ENCODE results near the gene TNFAIP8L3.
"Not testable (repeated sequence)": the region's sequence is repeated elsewhere in the genome, so short reads cannot be mapped to it uniquely, and the experiment has no call there.

Gene TNFAIP8L3

DNA sequence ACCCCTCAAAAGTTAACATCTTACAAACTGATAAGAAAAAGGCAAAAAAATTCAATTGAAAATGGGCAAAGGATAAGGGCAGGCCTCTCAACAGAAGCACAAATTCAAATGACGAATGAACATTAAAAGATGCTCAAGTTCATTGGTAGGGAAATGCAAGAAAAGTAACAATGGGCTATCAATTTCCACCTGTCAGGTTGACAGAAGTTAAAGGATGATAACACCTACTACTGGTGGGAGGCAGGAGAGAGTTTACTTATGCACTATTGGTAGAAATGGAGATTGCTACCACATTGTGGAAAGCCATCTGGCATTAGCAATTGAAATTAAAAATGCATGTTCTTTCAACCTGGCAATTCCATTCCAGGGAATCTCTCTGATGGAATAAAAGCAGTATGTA is 35.6 kb upstream of the TNFAIP8L3 start:
- Histone ChIP-seq H3K27ac (no peak overlapping the region), H3K36me3 (no peaks in the 10 kb centered on the region), H3K27me3 (ENCODE audit: insufficient read depth, low read depth, severe bottlenecking) (no peaks in the 10 kb centered on the region), H3K9me3 (ENCODE audit: severe bottlenecking) (no peaks in the 10 kb centered on the region), H3K4me3 (ENCODE audit: low read depth, low read length) (no peak overlapping the region)
- no peak for TF ChIP-seq CTCF (IDR thresholded peaks at IDR 0.05; ENCODE audit: low read depth, low read length)
- DNase-seq: no peak

DNA sequence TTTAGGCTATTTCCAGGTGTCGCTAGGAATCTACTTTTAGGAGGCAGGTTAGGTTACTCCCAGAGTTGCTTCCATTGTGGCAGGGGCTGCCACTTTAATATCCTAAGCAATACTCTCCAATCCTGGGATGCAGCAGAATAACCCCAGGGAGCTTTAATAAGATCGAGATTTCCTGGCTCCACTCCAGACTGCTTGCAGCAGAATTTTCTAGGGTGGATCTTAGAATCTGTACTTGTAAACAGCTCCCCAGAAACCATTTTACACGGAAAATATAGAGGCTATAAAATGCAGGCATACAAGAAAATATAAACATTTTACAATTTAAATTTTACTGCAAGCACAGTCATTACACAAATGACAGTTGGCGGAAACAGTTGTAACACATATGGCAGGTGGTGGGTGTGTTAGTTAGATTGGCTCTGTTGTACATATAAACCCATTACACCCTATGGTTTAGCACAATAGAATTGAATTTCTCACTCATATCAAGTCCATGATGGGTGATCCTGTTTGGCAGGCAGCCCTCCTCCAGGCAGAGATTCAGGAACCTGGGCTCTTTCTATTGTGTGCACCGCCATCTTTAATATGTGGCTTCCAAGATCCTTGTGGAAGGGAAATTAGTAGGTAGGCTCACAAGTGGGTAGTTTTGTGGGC is 35.0 kb upstream of the TNFAIP8L3 start:
- TF ChIP-seq CTCF (IDR thresholded peaks at IDR 0.05; ENCODE audit: low read depth, low read length): no peak
- Histone ChIP-seq H3K36me3 (no peaks in the 10 kb centered on the region), H3K4me3 (ENCODE audit: low read depth, low read length) (no peak overlapping the region), H3K27ac (no peak overlapping the region), H3K27me3 (ENCODE audit: insufficient read depth, low read depth, severe bottlenecking) (no peaks in the 10 kb centered on the region), H3K9me3 (ENCODE audit: severe bottlenecking) (no peaks in the 10 kb centered on the region)
- no peak for DNase-seq

DNA sequence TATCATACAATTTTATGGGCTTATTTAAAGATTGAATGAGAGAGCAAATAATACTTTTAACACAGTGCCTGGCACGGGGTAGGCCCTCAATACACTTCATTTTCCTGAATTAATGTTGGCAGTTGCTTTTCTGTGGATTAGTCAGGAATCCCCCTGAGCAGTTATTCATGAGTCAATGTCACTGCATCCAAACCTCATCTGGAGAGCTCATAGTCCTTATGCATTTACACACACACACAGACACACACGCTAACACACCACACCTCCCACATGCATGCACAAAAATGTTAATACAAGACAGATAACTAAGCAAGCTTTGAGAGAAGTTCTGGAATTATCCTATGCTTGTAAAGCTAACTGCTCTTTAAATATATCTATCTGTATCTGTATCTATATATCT is 34.0 kb upstream of the TNFAIP8L3 start:
- H3K9me3 ChIP-seq (ENCODE audit: severe bottlenecking): no peaks in the 10 kb centered on the region
- DNase-seq: no peak
- no peak for TF ChIP-seq CTCF (IDR thresholded peaks at IDR 0.05; ENCODE audit: low read depth, low read length)
- H3K4me3 ChIP-seq (ENCODE audit: low read depth, low read length): no peak overlapping the region
- no peak overlapping the region for H3K27ac ChIP-seq
- H3K27me3 ChIP-seq (ENCODE audit: insufficient read depth, low read depth, severe bottlenecking): no peaks in the 10 kb centered on the region
- H3K36me3 ChIP-seq: no peaks in the 10 kb centered on the region

DNA sequence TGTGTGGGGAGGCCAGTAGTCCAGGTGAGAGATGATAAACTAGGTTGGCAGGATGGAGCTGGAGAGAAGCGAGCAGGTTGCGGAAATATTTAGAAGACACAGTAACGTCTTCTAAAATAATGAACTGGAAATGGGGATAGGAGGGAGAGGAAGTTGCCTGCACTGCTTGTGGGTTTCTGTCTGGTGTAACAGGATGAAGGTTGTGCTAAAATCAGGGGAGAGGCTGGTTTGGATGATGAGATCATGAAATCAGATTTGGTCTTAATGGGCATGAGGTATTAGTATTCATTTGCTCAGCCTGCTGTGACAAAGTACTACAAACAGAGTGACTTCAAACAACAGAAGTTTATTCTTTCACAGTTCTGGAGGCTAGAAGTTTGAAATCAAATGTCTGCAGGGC is 32.1 kb upstream of the TNFAIP8L3 start:
- Histone ChIP-seq H3K4me3 (ENCODE audit: low read depth, low read length) (no peak overlapping the region), H3K36me3 (no peaks in the 10 kb centered on the region), H3K9me3 (ENCODE audit: severe bottlenecking) (no peaks in the 10 kb centered on the region), H3K27me3 (ENCODE audit: insufficient read depth, low read depth, severe bottlenecking) (no peaks in the 10 kb centered on the region), H3K27ac (no peak overlapping the region)
- TF ChIP-seq CTCF (IDR thresholded peaks at IDR 0.05; ENCODE audit: low read depth, low read length): no peak
- DNase-seq: no peak

GRCh38 chr15:51123002-51123401 is 28.3 kb upstream of the TNFAIP8L3 start:
- H3K36me3 ChIP-seq; H3K27me3 ChIP-seq (ENCODE audit: insufficient read depth, low read depth, severe bottlenecking); H3K4me3 ChIP-seq (ENCODE audit: low read depth, low read length); H3K9me3 ChIP-seq (ENCODE audit: severe bottlenecking); DNase-seq; H3K27ac ChIP-seq: not testable (repeated sequence)

DNA sequence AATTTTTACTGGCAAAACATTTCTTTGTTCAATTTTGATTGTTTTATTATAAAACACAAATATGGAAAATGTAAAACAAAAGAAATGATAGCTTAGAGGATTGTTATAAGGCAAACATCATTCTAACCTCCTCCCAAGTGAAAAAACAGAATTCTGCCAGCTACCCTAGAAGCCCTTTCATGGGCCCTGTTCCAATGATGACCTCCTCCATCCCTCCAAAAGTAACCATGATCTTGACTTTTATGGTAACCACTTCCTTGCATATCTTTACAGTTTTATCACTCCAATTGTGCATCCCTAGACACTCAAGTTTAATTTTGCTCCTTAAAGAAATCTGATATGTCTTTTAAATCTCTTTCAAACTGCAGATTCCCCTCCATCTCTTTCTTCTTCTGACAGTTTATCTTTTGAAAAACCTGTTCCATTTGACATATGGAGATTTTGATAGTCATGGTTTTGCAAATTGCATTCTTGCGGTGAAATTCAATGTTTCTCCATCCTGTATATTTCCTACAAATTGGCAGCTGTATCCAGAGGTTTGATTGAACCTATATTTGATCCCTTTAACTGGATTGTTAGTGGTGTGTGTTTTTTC is 27.0 kb upstream of the TNFAIP8L3 start:
- Histone ChIP-seq H3K27ac (no peak overlapping the region), H3K27me3 (ENCODE audit: insufficient read depth, low read depth, severe bottlenecking) (no peaks in the 10 kb centered on the region)

More for the DNA sequence above, 27.0 kb upstream of the TNFAIP8L3 start:
- Histone ChIP-seq H3K9me3 (ENCODE audit: severe bottlenecking) (no peaks in the 10 kb centered on the region), H3K36me3 (no peaks in the 10 kb centered on the region), H3K4me3 (ENCODE audit: low read depth, low read length) (no peak overlapping the region)
- TF ChIP-seq CTCF (IDR thresholded peaks at IDR 0.05; ENCODE audit: low read depth, low read length): no peak
- no peak for DNase-seq

All from WERI-Rb-1 (cell line).